ENCODE data around the gene DENND5A. TPM values are rescaled to one million over a fixed set of nuclear protein-coding genes. Genes with fewer than 3 reads are reported as not detected.

DENND5A gene
- total RNA-seq, 1 experiment from 2014 or later, result 136 TPM

DNA sequence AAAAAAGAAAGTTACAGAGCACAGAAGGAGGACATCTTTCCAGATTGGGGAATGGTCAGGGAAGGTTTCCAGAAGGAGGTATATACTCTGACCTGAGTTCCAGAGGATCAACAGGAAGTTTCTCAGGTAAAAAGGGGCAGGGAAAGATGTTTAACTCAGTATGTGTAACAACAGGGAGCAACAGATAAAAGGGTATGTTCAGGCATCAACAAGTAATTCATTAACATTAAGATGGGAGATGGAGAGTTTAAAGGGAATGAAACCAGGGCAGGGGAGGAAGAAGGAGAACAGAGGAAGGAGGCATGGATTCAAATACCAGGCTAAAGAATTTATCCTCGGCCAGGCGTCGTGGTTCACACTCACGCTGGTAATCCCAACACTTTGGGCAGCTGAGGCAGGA is 2.5 kb upstream of the DENND5A start:
- no peak overlapping the region for H3K27ac ChIP-seq (ENCODE audit: low read length)
- ATAC-seq, result no peak
- no TSS peak for BruUV-seq (replicated peaks)
- in situ Hi-C loops (cut with HindIII; ENCODE audit: low pct_unique_long_range_greater_than_20kb, low sequenced_read_pairs) (no loop called here), intact Hi-C loops (cut with micrococcal nuclease; ENCODE audit: unreplicated experiment) (no loop called here)
- no peaks in the 10 kb centered on the region for H3K9me3 ChIP-seq (ENCODE audit: control insufficient read depth, insufficient read depth, low read depth, low read length)
- H3K27me3 ChIP-seq (ENCODE audit: control insufficient read depth, insufficient read depth, low read length), result no peaks in the 10 kb centered on the region
- H3K4me1 ChIP-seq (ENCODE audit: control insufficient read depth, insufficient read depth, low read length), result peaks cover 11% of the 10 kb centered on the region
- H3K4me3 ChIP-seq (ENCODE audit: low read depth in 2 of 2, low read length in 2 of 2), result no peak overlapping the region
- no peaks in the 10 kb centered on the region for H3K36me3 ChIP-seq (ENCODE audit: control insufficient read depth, insufficient read depth, low read length)
- CTCF ChIA-PET, result no interaction called here
- POLR2A ChIA-PET, result no interaction called here
- TF ChIP-seq TCF7L2 (IDR thresholded peaks at IDR 0.05; ENCODE audit: low read depth, low read length), result no peak
- TF ChIP-seq, protein P1, sequence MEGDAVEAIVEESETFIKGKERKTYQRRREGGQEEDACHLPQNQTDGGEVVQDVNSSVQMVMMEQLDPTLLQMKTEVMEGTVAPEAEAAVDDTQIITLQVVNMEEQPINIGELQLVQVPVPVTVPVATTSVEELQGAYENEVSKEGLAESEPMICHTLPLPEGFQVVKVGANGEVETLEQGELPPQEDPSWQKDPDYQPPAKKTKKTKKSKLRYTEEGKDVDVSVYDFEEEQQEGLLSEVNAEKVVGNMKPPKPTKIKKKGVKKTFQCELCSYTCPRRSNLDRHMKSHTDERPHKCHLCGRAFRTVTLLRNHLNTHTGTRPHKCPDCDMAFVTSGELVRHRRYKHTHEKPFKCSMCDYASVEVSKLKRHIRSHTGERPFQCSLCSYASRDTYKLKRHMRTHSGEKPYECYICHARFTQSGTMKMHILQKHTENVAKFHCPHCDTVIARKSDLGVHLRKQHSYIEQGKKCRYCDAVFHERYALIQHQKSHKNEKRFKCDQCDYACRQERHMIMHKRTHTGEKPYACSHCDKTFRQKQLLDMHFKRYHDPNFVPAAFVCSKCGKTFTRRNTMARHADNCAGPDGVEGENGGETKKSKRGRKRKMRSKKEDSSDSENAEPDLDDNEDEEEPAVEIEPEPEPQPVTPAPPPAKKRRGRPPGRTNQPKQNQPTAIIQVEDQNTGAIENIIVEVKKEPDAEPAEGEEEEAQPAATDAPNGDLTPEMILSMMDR (IDR thresholded peaks at IDR 0.05), result no peak; the same call in 1 of the 2 replicates
- no peak for TF ChIP-seq SIN3A (IDR thresholded peaks at IDR 0.05; ENCODE audit: borderline replicate concordance, insufficient read depth, low read depth, low read length)
- TF ChIP-seq, protein P2, sequence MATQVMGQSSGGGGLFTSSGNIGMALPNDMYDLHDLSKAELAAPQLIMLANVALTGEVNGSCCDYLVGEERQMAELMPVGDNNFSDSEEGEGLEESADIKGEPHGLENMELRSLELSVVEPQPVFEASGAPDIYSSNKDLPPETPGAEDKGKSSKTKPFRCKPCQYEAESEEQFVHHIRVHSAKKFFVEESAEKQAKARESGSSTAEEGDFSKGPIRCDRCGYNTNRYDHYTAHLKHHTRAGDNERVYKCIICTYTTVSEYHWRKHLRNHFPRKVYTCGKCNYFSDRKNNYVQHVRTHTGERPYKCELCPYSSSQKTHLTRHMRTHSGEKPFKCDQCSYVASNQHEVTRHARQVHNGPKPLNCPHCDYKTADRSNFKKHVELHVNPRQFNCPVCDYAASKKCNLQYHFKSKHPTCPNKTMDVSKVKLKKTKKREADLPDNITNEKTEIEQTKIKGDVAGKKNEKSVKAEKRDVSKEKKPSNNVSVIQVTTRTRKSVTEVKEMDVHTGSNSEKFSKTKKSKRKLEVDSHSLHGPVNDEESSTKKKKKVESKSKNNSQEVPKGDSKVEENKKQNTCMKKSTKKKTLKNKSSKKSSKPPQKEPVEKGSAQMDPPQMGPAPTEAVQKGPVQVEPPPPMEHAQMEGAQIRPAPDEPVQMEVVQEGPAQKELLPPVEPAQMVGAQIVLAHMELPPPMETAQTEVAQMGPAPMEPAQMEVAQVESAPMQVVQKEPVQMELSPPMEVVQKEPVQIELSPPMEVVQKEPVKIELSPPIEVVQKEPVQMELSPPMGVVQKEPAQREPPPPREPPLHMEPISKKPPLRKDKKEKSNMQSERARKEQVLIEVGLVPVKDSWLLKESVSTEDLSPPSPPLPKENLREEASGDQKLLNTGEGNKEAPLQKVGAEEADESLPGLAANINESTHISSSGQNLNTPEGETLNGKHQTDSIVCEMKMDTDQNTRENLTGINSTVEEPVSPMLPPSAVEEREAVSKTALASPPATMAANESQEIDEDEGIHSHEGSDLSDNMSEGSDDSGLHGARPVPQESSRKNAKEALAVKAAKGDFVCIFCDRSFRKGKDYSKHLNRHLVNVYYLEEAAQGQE (IDR thresholded peaks at IDR 0.05; ENCODE audit: insufficient read depth in 1 of 2, low read depth in 2 of 2, low read length in 1 of 2), result no peak
- TF ChIP-seq POLR2AphosphoS5 (IDR thresholded peaks at IDR 0.05; ENCODE audit: low read depth, low read length), result no peak
- DNase-seq (ENCODE audit: low read depth, low spot score), result no peak

DNA sequence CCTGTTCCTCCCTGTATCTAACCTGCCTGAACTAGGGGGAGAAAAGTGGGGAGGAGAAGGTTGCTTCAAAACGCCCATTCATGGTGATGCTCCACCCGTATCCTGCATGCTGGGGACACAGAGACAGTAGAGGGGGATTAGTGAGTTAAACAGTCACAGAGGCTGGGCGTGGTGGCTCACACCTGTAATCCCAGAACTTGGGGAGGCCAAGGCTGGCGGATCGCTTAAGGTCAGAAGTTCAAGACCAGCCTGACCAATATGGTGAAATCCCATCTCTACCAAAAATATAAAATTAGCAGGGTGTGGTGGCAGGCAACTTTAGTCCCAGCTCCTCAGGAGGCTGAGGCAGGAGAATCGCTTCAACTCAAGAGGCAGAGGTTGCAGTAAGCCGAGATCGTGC is 1.8 kb upstream of the DENND5A start:
- ATAC-seq, result no peak

More for the DNA sequence above, 1.8 kb upstream of the DENND5A start:
- Histone ChIP-seq H3K9me3 (ENCODE audit: control insufficient read depth, insufficient read depth, low read depth, low read length) (no peaks in the 10 kb centered on the region), H3K4me3 (ENCODE audit: low read depth in 2 of 2, low read length in 2 of 2) (no peak overlapping the region), H3K27me3 (ENCODE audit: control insufficient read depth, insufficient read depth, low read length) (no peaks in the 10 kb centered on the region), H3K4me1 (ENCODE audit: control insufficient read depth, insufficient read depth, low read length) (peaks cover 17% of the 10 kb centered on the region), H3K27ac (ENCODE audit: low read length) (no peak overlapping the region), H3K36me3 (ENCODE audit: control insufficient read depth, insufficient read depth, low read length) (no peaks in the 10 kb centered on the region)
- BruUV-seq (replicated peaks), result no TSS peak
- TF ChIP-seq POLR2AphosphoS5 (IDR thresholded peaks at IDR 0.05; ENCODE audit: low read depth, low read length) (no peak), SIN3A (IDR thresholded peaks at IDR 0.05; ENCODE audit: borderline replicate concordance, insufficient read depth, low read depth, low read length) (no peak), TCF7L2 (IDR thresholded peaks at IDR 0.05; ENCODE audit: low read depth, low read length) (no peak)
- TF ChIP-seq, protein P2 (IDR thresholded peaks at IDR 0.05; ENCODE audit: insufficient read depth in 1 of 2, low read depth in 2 of 2, low read length in 1 of 2), result no peak
- TF ChIP-seq, protein P1 (IDR thresholded peaks at IDR 0.05), result no peak
- ChIA-PET POLR2A (interaction anchor here (0.6 kb wide), 1 partner anchor 103 kb away, joined by 4 read pairs; no protein-coding TSS in a partner anchor), CTCF (no interaction called here)
- no peak for DNase-seq (ENCODE audit: low read depth, low spot score)
- in situ Hi-C loops (cut with HindIII; ENCODE audit: low pct_unique_long_range_greater_than_20kb, low sequenced_read_pairs), result no loop called here
- intact Hi-C loops (cut with micrococcal nuclease; ENCODE audit: unreplicated experiment), result no loop called here

All from Panc1 (cell line).